ENCODE measurements around the gene GPT2.

The GPT2 gene

GRCh38 chr16:46972429-46973206 is 88.5 kb downstream of the GPT2 start:
- DNase-seq = peak; percentile 59

GRCh38 chr16:46973207-46973995 is 89.2 kb downstream of the GPT2 start, which contains the start of gene DNAJA2:
DNAJA2 (minus strand) TSS chr16:46973674; CDS start chr16:46973572, 102 bp downstream.
- DNase-seq = peak; percentile 85

- no peak for DNase-seq
These were observed 89.8 kb downstream of the GPT2 start for GRCh38 chr16:46973996-46974324.

DNA sequence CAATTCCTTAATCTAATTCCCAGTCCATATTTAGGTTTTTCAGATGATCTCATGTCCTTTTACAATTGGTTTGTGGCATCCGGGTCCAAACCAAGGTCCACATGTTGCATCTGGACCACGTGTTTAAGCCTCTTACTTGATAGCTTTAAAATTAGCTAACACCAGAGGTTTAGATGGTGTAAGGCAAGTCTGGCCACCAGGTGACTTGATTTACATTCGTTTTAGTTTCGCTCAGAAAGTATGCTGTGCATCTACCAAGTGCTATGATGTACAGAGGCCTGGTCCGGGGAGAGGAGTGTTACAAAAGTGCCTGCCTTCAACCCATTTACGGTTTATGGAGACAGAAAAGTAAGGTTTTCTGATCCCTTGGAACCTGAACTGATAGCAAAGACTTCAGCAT is 90.2 kb downstream of the GPT2 start:
- peak; percentile 19 for DNase-seq

DNA sequence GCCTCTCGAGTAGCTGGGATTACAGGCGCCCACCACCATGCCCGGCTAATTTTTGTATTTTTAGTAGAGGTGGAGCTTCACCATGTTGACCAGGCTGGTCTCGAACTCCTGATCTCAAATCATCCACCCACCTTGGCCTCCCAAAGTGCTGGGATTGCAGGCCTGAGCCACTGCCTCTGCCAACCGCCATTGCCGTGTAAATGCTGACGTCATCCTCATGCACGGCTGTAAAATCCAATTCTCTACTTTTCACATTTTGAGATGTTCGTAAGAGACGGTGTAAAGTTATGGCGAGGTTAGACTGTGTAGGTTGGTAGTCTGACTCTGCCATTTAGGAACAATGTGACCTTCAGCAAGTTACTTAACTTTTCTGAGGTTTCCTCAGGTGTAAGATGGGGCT is 91.0 kb downstream of the GPT2 start:
- no peak for DNase-seq

DNA sequence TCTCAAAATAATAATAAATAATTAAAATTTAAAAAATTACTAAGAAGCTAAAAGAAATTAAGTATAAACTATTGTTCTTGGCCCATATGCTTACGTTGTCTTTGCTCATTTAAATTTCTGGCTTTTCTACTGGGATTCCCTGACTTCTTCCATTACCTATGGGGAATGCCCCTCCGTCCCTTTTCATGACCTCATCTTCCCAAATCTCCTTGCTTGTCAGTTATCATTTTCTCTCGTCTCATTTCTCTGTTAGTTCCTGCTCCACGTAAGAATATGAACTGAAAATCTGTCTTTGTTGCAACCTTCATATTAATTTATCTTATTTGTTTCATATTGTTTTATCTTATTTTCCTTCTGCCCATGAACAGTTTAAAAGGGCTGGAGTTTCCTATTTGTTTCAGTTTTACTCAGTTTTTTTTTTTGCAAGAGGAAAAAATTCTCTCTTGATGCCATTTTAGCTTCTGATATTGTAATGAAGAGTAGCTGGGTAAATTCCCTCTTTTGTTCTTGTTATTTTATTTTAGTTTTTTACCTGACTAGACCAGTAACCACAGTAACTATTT is 91.8 kb downstream of the GPT2 start:
- no peak for DNase-seq

DNA sequence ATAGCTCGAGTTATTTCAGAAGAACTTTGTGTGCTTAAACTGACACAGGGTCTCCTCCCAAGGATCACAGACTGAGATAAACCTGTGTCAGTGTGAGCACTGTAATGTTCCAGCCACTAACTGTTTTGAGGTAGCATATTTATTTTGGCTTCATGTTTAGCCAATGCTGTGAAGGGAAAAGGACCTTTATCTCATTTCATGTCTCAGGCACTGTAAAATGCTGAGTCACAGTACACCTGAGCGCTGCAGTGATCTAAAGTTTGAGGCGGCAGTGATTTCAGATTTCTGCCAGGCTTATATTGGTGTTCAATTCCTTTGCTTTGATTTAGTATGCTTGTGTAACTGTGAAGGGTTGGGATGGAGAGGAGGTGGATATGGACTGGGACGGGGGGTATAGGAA is 92.4 kb downstream of the GPT2 start:
- no peak for DNase-seq
